Hematopoietic multipotent progenitor cell treated with erythropoietin and hydrocortisone succinate and interleukin-3 and kit ligand, for 8 days (in vitro differentiated cells): ENCODE data around the gene RNF112.

ENCODE experiments used
- DNase-seq: peaks from one replicate; pipeline ENCODE4 v3.0.0-alpha.2; 2015

RNF112 gene

DNA sequence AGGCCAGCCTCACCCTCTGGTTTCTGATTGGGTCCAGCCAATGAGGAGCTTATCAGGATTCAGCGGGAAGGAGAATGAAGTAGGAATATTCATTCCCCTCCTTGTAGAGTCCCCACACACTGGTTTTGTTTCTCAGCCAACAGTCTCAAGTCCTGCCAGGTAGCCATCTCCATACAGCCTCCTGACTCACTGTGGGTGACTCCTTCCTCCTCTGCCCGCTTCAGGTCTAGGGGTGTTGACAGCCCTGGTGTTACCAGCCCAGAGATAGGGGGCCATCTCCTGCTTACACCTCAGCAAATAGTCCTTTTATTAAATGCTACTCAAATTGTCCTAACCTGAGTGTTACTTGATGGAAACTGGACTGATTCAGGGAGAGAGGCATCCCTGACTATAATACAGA, 20.1 kb upstream of the RNF112 start:
- DNase-seq = no peak

DNA sequence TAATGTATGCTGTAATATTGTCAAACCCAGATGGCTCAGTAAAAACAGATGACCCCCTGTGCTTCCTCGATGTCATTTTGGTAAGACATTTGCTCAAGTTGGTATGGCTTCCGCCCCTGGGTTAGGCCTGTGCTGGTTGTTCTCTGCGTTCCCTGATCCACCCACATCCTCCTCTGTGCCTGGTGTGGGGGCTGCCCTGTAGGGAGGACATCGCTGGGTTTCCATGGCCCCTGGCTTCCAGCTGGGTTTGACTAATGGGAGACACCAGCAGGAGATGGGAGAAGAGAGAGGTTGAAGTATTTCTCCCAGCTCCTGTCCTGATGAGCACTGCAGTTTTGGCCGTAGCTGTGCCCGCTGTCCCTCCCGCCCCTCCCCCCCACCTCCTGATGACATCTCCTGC, 19.6 kb upstream of the RNF112 start:
- DNase-seq = no peak

DNA sequence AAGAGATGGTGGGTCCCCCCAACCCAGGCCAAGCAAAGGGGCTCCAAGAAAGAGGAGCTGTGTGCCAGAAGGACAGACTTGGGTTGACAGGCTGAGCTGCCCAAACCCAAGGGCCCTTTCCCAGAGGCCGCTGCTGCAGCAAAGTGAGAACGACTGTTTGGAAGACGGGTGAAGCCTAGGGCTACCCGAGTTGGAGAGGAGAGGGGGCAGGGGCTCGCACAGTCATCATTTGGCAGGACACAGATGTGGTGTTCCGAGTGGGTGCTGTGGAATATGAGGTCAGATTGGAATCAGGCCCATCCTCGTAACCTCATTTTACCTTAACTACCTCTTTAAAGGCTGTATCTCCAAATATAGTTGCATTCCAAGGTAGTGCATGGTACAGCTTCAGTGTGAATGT, 18.7 kb upstream of the RNF112 start:
- no peak for DNase-seq

DNA sequence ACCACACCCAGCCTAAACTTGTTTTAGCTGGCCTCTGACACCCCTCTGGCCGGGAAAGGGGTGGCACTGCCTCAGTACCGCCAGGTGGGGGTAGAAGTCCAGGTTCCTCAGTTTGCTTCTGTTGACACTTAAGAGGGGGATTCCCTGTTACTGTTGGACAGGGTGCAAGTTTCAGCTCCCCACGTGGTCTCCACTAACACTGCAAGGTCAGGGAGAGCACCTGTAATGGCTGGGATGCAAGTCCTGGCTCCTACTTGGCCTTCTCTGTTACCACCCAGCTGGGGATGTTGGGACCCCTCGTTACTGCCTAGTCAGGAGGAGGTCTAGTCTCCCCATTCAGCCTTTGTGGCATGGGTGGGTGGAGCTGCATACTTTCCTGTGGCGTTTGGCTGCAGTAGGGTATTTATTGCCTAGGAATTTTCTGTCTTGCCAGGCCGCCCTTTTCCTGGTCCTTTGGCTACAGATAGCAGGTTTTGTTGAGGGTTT, 13.4 kb upstream of the RNF112 start:
- DNase-seq = no peak

DNA sequence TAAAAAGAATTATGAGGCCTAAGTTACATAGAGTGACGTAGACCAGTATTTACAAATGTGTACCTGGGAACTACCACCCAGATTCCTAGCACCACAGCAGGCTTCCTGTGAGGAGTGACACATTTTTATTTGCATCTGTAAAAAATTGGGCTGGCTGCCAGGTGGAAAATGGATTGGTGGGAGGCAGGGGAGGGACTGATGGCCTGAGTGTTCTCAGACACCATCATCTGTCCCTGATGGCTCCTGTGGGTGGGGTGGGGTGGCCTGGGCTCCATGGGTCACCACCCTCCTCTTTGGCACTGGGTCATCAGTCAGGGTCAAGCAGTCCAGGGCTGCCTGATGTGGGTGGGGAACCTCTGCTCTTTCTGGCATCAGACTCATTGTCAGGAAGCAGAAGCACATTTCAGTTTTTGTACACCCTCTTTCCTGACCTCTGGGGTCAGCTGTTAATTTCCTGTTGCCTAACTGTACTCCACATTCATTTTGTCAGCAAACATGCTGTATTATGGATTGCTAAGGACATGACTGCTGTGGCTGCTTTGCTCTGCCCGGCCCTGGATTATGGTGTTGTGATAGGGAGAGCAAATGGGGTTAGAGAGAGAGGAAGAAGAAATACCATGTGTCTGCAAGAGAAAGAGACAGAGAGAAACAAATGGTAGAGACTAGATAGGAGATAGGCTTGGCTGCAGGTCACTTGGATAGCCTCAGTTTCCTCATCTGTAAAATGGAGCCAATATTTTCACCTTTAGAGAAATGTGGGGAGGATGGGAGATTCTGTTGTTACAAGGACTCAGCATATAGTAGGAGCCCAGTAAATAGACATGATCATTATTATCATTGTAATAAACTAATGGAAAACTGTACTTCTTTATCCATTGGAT, 12.5 kb upstream of the RNF112 start:
- no peak for DNase-seq

DNA sequence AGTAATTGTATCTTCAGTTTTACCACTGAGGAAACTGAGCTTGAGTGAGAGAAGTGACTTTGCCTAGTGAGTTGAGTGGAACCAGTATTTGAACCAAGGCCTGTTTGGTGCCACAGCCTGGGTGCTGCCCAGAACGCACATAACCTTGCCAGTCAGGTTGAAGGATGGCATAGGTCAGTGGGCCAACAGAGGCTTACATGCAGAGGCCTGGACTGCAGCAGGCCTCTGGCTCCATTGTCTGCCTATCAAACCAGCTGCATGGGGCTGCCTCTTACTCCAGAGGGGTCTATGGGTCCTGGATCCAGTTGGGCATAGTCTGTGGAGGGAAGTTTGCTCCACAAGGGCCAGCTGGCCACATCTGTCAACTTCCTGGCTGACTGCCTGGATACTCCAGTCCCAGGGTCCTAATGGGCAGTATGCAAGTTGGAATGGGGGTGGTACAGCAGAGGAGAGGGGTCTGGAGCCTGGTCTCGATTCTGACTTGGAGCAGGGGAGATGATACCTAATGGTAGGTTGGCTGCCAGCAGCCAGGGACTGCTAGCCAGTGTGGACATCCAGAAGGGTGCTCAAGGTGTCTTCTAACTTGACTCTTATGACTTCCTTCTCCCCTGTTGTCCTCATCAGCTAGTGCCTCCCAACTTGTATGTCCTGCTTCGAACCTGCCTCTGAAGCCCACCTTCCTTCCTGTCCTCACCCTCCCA, 11.1 kb upstream of the RNF112 start:
- DNase-seq = no peak

DNA sequence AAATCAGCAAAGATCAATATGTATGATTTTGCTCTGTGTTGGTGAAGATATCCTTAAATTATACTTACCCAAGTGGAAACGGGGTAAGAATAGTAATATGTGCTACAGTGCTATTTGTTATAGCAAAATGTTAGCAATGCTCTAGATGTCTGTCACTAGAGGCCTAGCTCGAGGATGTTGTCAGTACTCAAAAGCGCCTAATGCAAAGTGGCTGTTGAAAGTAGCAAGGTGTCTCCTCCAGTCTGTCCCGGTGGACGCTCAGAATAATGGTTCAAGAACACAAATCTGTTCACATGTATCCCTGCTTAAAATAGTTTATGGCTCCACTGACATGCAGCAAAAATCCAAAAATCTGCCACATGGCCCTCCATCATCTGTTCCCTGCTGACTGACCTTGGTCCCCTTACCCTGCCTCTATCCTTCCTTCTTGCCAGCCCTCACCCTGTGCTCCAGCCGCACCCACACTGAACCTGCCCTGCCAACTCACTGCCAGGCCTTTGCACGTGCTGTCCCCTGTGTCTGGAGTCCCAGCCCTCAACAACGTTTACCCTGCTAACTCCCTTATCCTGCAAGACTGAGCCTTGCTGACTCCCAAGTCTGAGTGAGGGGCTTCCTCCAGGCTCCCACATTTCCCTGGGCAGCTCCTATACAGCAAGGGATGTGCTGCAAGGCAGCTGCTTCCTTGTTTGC, 9.6 kb upstream of the RNF112 start:
- no peak for DNase-seq

DNA sequence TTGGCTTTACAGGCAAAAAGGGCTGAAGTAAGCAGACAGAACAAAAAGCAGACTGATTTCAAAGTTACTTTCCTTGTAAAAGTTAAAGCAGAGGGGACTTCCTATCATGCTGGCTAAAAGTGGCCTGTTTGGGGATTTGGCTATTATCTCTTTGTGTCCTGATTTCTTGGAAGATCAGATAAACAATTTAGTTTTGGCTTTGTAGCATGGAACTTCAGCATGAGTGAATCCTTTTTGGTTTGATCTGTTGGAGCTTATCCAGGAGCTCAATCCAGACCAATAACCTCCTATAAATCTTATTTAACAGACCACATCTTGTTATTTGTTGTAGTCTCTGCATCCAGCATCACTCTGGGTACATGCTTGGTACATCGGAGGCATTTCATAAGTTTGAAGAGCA, 8.9 kb upstream of the RNF112 start:
- no peak for DNase-seq

DNA sequence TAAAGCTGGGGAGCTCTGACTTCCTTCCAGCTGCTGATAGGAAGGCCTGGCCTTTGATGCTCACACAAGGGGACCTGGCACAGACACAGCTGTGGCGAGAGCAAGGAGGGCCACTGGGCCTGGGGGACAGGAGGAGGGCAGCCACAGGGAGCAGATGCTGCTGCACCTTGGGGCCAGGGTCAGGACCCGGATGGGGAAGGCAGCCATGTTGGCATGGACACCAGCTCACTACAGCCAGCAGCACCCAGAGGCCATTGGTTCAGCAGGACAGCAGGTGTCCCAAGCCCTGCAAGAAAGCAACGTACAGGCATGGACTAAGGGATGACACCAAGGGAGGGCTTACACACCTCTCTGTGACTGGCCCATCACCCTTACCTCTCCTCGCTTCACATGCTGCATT, 8.0 kb upstream of the RNF112 start:
- DNase-seq = no peak

DNA sequence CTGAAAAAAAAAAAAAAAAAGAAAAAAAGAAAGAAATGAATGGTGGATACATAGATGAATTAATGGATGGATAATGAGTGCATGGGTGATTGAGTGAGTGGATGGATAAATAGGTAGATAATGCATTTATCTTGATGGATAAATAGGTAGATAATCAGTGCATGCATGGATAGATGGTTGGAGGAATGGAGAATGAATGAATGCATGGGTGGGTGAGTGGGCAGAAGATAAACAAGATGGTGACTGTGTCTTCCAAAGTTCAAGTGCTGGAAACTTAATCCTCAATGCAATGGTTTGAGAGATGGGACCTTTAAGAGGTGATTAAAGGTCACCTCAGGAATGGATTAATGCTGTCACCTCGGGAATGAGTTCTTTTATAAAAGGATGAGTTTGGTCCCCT, 6.8 kb upstream of the RNF112 start:
- DNase-seq = no peak

DNA sequence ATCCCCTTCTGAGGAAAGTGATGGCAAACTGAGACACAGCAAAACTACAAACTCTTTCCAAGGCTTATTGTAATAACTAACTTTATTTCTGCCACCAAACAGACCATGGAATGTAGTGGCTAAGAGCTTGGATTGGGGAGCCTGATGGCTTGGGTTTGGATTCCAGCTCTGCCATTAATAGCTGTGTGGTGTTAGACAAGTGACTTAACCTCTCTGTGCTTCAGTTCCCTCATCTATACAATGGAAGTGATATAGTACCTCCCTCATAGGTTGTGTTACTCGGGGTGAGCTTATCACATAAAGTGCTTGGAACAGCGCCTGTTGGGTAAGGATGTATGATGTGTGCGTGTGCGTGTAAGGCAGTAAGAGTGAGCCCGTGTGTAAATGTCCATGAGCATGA, 5.9 kb upstream of the RNF112 start:
- no peak for DNase-seq

DNA sequence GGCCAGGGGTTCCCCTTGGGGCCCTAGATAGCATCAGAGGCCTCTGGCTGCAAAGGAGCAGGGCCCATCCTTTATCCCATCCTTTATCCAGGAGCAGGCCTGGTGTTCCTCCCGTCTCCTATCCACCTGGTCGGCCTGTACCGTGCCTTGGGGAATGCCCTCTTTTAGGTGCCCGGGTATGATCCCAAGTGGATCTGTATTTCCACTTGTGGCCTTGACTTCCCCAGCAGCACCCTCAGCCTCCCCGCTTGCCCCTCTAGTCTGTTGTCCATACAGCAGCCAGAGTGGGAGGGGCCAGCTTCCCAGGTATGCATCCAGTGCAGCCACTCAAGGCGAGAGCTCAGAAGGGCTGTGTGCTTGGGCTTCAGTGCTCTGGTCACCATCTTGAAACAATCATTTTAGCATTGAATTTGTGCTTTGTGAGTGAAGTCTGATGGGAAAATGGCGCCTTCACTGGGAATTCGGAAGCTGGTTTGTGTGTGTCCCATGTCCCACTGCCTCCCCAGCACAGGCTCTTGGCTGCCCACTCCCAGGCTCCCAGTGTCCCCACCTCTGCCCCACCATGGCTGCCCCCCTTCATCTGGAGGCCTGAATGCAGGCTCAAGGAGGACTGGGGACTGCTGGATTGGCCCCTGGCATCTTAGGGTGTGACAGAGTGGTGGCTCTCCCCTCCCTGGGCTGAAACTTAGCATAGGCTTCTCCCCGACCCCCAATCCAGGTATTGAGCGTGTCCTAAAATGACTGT, 3.3 kb upstream of the RNF112 start:
- DNase-seq = no peak

DNA sequence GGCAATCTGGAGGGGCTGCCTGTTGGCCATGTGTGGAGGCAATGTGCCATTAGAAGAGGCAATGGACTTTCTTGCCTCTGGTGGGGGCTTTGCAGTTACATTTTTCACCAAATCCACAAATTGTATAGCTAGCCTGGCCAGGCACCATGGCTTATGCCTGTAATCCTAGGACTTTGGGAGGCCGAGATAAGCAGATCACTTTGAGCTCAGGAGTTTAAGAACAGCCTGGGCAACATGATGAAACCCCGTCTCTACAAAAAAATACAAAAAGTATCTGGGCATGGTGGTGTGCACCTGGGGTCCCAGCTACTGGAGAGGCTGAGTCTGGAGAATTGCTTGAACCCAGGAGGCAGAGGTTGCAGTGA, 2.7 kb upstream of the RNF112 start:
- DNase-seq = no peak

DNA sequence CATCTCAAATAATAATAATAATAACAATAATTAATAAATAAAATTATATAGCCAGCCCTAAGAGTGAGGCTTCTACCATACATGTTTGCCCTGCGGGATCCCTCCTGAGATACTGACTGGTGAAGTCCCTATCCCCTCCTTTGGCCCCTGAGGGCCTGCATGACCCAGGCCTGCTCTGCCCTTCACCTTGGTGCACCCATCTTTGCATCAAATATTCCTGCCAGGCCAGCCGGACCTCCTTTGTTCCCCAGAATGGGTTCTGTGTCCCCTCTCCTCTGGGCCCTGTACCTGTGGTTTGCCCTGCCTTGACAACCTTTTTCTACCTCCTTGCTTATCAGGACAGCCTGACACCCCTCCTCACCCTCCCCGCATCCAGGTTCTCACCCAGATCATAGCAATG, 2.0 kb upstream of the RNF112 start:
- DNase-seq = no peak

DNA sequence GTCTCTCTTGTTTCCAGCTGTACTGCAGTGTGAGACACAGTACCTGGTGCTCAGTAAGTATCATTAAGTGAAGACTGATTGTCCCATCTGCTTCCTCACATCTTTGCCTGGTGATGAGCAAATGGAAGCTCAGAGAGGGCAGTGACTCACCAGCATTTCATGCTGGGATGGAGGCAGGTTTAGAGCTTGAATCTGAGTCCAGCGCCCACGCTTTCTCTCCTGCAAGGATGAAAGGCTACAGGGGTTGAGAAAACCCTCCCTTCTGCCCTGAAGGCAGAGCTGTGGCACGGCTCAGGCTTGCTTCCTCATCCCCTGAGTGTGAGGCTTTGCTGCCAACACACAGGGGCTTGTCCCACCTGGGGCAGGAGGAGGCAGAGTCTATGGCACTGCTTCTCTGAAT, 1.5 kb upstream of the RNF112 start:
- DNase-seq = no peak

DNA sequence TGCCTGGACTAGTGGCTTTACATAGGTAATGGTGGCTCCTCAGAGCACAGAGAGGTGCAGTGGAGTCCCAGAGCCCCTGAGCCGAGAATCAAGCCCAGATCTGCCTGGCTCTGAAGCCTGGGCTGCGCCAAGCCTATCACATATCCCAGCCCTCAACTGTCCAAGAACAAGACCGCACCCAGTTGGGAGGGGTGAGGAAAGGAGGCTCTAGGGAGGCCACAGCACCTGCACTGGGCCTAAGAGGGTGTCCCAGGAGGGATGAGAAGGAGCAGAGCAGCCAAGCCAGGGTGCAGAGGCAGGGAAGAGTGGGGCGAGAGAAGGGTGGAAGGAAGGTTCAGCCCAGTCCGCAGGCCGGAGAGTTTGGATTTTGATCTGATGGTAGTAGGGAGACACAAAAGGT, 941 bp upstream of the RNF112 start:
- peak; percentile 55 for DNase-seq

DNA sequence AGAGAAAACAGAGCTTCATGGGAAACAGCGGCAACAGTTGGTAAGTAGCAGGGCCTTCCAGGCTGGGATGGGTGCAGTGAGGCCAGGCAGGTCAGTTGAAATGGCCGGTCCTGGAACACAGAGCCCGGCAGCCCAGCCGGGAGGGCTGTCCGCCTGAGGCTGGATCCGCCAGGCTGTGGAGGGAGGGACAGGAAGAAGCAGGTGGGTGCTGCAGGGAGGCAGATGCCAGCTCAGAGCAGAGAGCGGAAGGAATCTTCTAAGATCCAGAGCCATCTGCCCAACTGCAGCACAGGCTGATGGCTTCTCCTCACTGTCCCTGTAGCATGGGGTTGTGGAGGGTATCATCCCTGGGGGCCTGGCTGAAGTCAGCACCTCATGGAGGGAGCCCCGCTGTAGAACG, 599 bp downstream of the RNF112 start:
- DNase-seq = no peak

DNA sequence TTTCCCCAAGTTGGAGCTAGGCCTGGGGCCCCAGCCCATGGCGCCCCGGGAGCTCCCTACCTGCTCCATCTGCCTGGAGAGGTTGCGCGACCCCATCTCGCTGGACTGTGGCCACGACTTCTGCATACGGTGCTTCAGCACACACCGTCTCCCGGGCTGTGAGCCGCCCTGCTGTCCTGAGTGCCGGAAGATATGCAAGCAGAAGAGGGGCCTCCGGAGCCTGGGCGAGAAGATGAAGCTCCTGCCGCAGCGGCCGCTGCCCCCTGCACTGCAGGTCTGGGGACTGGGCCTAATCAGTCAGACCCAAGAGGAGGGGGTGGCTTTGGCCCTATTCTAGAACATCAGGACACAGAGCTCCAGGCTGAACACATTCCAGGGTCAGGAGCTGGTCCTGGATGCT, 1.5 kb downstream of the RNF112 start:
- no peak for DNase-seq

DNA sequence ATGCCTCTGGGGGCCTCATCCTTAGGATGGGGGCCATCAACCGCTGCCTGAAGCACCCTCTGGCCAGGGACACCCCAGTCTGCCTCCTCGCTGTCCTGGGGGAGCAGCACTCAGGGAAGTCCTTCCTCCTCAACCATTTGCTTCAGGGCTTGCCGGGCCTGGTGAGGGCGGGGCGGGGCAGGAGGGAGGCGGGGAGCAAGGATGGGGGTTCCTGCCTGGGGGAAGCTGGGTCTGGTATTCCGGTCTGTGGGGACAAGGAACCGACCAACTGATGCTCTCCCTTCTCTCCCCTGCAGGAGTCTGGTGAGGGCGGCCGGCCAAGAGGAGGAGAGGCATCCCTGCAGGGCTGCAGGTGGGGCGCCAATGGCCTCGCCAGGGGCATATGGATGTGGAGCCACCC, 2.0 kb downstream of the RNF112 start:
- no peak for DNase-seq

DNA sequence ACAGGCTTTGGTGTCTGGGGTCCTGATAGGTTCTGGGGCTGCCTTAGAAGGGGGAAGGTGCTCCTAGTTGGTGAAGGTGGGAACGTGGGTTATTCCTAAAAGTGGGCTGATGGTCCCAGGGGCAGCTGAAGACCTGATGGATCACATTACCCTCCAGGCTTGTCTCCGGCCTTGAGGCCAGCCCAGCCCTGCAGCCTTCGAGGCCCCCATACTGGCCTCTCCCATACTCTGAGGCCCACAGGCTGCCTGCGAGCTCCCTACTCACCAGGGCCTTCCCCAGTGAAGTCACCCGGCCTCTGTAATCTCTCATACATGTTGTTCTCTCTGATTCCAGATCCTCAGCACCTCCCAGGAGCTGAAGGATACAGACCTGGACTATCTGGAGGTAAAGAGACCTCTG, 2.7 kb downstream of the RNF112 start:
- no peak for DNase-seq

DNA sequence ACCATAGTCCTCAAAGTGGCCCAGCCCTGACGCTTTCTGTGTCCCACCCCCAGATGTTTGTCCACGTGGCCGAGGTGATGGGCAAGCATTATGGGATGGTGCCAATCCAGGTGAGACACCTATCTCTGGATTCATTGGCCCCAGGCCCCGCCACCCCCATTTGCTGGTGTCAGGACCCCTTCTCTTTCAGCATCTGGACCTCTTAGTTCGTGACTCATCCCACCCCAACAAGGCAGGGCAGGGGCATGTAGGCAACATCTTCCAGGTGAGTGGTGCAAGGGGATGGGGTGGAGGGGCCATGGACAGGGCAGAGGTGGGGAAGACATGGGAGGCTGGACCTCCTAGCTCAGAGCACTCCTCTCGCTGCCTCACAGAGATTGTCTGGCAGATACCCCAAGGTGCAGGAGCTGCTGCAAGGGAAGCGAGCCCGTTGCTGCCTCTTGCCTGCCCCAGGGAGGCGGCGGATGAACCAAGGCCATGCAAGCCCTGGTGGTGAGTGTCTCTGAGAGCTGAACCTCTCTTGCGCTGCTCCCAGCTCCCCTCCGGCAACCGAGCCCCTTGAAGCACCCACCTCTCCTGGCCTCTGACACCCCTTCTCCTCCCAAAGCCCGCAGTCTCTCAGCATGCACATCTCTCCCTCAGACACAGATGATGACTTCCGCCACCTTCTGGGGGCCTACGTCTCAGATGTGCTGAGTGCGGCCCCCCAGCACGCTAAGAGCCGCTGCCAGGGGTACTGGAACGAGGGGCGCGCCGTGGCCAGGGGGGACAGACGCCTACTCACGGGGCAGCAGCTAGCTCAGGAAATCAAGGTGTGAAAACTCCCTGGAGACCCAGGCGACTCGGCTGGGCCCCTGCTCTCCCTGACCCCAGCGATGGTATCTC, 3.6 kb downstream of the RNF112 start:
- DNase-seq = no peak

DNA sequence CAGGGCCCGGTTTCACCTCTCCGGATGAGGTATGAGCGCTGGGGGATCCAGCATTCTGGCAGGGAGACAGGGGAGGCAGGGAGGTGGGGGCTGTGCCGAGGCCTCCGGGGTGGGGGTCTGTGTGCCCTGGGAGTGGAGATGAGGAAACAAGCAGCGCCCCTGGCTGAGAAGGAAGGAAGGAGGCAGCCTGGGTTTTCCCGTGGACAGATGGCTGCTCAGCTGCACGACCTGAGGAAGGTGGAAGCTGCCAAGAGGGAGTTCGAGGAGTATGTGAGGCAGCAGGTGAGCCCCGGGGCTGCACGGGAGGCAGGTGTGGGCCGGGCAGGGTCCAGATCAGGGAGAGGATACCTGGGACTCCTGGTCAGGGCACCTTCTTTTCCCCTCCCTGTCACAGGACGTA, 4.3 kb downstream of the RNF112 start:
- DNase-seq = no peak
